HT-29 (cell line): ENCODE data around the gene MEN1. TPM values are rescaled to one million over a fixed set of nuclear protein-coding genes. Genes with fewer than 3 reads are reported as not detected.

Source experiments
- DNase-seq: peaks from one replicate; pipeline ENCODE4 v3.0.0-alpha.2; 2015; ENCODE audit warnings: low spot score
- total RNA-seq: library from RNA; depleted of rRNA; stranded (reverse); fragments of >200 nt; shearing (Covaris generic); gene quantifications from 2 replicates; pipeline ENCODE4 v1.2.3, GENCODE V29; 2014

The MEN1 gene
- total RNA-seq, 1 experiment from 2014 or later = 35.1 TPM

GRCh38 chr11:64784813-64785581 is 25.4 kb downstream of the MEN1 start:
- DNase-seq = no peak

- peak; percentile 100 for DNase-seq
Observed at GRCh38 chr11:64778473-64779298, 31.7 kb downstream of the MEN1 start, which contains the start of gene SF1. Gene SF1 (minus strand): TSS chr11:64778542. CDS start chr11:64778392, 150 bp downstream.

GRCh38 chr11:64778223-64778472 is 32.2 kb downstream of the MEN1 start:
- DNase-seq = no peak

- peak; percentile 88 for DNase-seq
Observed at GRCh38 chr11:64777449-64778222, 32.7 kb downstream of the MEN1 start.

GRCh38 chr11:64776875-64777274 is 33.5 kb downstream of the MEN1 start:
- no peak for DNase-seq

GRCh38 chr11:64776425-64776824 is 33.9 kb downstream of the MEN1 start:
- DNase-seq = no peak

- no peak for DNase-seq
Observed at GRCh38 chr11:64774144-64774543, 36.2 kb downstream of the MEN1 start.

- no peak for DNase-seq
Observed at GRCh38 chr11:64772303-64773018, 37.9 kb downstream of the MEN1 start.

- DNase-seq = no peak
Observed at GRCh38 chr11:64771861-64772260, 38.5 kb downstream of the MEN1 start.

GRCh38 chr11:64770120-64770519 is 40.2 kb downstream of the MEN1 start:
- no peak for DNase-seq

GRCh38 chr11:64769283-64769682 is 41.1 kb downstream of the MEN1 start:
- DNase-seq = no peak

- no peak for DNase-seq
Observed at GRCh38 chr11:64768300-64768694, 42.1 kb downstream of the MEN1 start.

- peak; percentile 84 for DNase-seq
Observed at GRCh38 chr11:64767344-64768299, 42.7 kb downstream of the MEN1 start.

- DNase-seq = no peak
Observed at GRCh38 chr11:64766881-64767280, 43.5 kb downstream of the MEN1 start.

- no peak for DNase-seq
Observed at GRCh38 chr11:64765851-64766665, 44.3 kb downstream of the MEN1 start.

- DNase-seq = no peak
Observed at GRCh38 chr11:64765291-64765850, 45.0 kb downstream of the MEN1 start.

GRCh38 chr11:64764753-64765152 is 45.6 kb downstream of the MEN1 start:
- DNase-seq = no peak

- no peak for DNase-seq
Observed at GRCh38 chr11:64764040-64764611, 46.2 kb downstream of the MEN1 start.

GRCh38 chr11:64763526-64764039 is 46.8 kb downstream of the MEN1 start:
- DNase-seq = no peak
